ENCODE data around the gene PDE4D.
"Not testable (repeated sequence)": the region's sequence is repeated elsewhere in the genome, so short reads cannot be mapped to it uniquely, and the experiment has no call there.

Gene PDE4D

GRCh38 chr5:59749782-59750520, 143.6 kb downstream of the PDE4D start:
- DNase-seq (ENCODE audit: extremely low read depth, insufficient read length), result no peak
- Histone ChIP-seq H3K4me3 (replicated peaks; ENCODE audit: low read depth, low read length) (no peak overlapping the region), H3K27me3 (replicated peaks; ENCODE audit: control insufficient read depth, insufficient read depth, low read length) (no peaks in the 10 kb centered on the region), H3K36me3 (ENCODE audit: control insufficient read depth, insufficient read depth, low read length) (no peaks in the 10 kb centered on the region)
- TF ChIP-seq CTCF (IDR thresholded peaks at IDR 0.05; ENCODE audit: insufficient read depth, low read length, poor library complexity, severe bottlenecking), result no peak

- H3K36me3 ChIP-seq (ENCODE audit: control insufficient read depth, insufficient read depth, low read length); DNase-seq (ENCODE audit: extremely low read depth, insufficient read length); H3K4me3 ChIP-seq (replicated peaks; ENCODE audit: low read depth, low read length); H3K27me3 ChIP-seq (replicated peaks; ENCODE audit: control insufficient read depth, insufficient read depth, low read length): not testable (repeated sequence)
Measured at GRCh38 chr5:59748036-59748663, 145.4 kb downstream of the PDE4D start.

GRCh38 chr5:59746241-59746765, 147.2 kb downstream of the PDE4D start:
- no peak for TF ChIP-seq CTCF (IDR thresholded peaks at IDR 0.05; ENCODE audit: insufficient read depth, low read length, poor library complexity, severe bottlenecking)
- Histone ChIP-seq H3K36me3 (ENCODE audit: control insufficient read depth, insufficient read depth, low read length) (no peaks in the 10 kb centered on the region), H3K4me3 (replicated peaks; ENCODE audit: low read depth, low read length) (no peak overlapping the region), H3K27me3 (replicated peaks; ENCODE audit: control insufficient read depth, insufficient read depth, low read length) (no peaks in the 10 kb centered on the region)
- no peak for DNase-seq (ENCODE audit: extremely low read depth, insufficient read length)

- TF ChIP-seq CTCF (IDR thresholded peaks at IDR 0.05; ENCODE audit: insufficient read depth, low read length, poor library complexity, severe bottlenecking), result no peak
- no peak for DNase-seq (ENCODE audit: extremely low read depth, insufficient read length)
- Histone ChIP-seq H3K27me3 (replicated peaks; ENCODE audit: control insufficient read depth, insufficient read depth, low read length) (no peaks in the 10 kb centered on the region), H3K36me3 (ENCODE audit: control insufficient read depth, insufficient read depth, low read length) (no peaks in the 10 kb centered on the region), H3K4me3 (replicated peaks; ENCODE audit: low read depth, low read length) (no peak overlapping the region)
Measured at GRCh38 chr5:59745415-59745863, 148.1 kb downstream of the PDE4D start.

GRCh38 chr5:59744531-59744992, 149.0 kb downstream of the PDE4D start:
- no peaks in the 10 kb centered on the region for H3K27me3 ChIP-seq (replicated peaks; ENCODE audit: control insufficient read depth, insufficient read depth, low read length)
- no peaks in the 10 kb centered on the region for H3K36me3 ChIP-seq (ENCODE audit: control insufficient read depth, insufficient read depth, low read length)
- DNase-seq (ENCODE audit: extremely low read depth, insufficient read length), result no peak
- no peak overlapping the region for H3K4me3 ChIP-seq (replicated peaks; ENCODE audit: low read depth, low read length)
- TF ChIP-seq CTCF (IDR thresholded peaks at IDR 0.05; ENCODE audit: insufficient read depth, low read length, poor library complexity, severe bottlenecking), result no peak

GRCh38 chr5:59741599-59741998, 151.9 kb downstream of the PDE4D start:
- Histone ChIP-seq H3K4me3 (replicated peaks; ENCODE audit: low read depth, low read length) (no peak overlapping the region), H3K27me3 (replicated peaks; ENCODE audit: control insufficient read depth, insufficient read depth, low read length) (no peaks in the 10 kb centered on the region), H3K36me3 (ENCODE audit: control insufficient read depth, insufficient read depth, low read length) (no peaks in the 10 kb centered on the region)
- no peak for TF ChIP-seq CTCF (IDR thresholded peaks at IDR 0.05; ENCODE audit: insufficient read depth, low read length, poor library complexity, severe bottlenecking)
- no peak for DNase-seq (ENCODE audit: extremely low read depth, insufficient read length)
